Brain microvascular endothelial cell (primary cell): ENCODE measurements around the gene ATG5.

Source experiments
- DNase-seq: peaks from one replicate; pipeline ENCODE4 v3.0.0-alpha.2; 2020
- H3K27ac ChIP-seq: fragments of 250-450 bp; sonication (Bioruptor Pico); 2 replicates; pipeline ENCODE4 v1.5.1; 2020; ENCODE audit warnings: mild to moderate bottlenecking, moderate library complexity
- H3K27me3 ChIP-seq: fragments of 250-450 bp; sonication (Bioruptor Pico); replicated peaks from 2 replicates; pipeline ENCODE4 v1.5.1; 2020; ENCODE audit warnings: mild to moderate bottlenecking
- H3K36me3 ChIP-seq: fragments of 250-450 bp; sonication (Bioruptor Pico); replicated peaks from 2 replicates; pipeline ENCODE4 v1.5.1; 2020; ENCODE audit warnings: mild to moderate bottlenecking
- H3K4me3 ChIP-seq: 2 replicates; pipeline ENCODE4 v1.5.1; 2011; ENCODE audit warnings: low read depth, mild to moderate bottlenecking, control low read depth, low read length, moderate library complexity
- CTCF ChIP-seq: IDR thresholded peaks from 2 replicates; pipeline ENCODE4 v1.5.1; 2011; ENCODE audit warnings: low read depth, mild to moderate bottlenecking, moderate library complexity, low read length, control low read depth, inconsistent platforms; ENCODE audit errors: missing control alignments
- in situ Hi-C: cut with HindIII; loops from 2 replicates; pipeline ENCODE4 v1.10.0; 2017; ENCODE audit warnings: low sequenced_read_pairs, low pct_ligation_motif_present

The ATG5 gene

GRCh38 chr6:106173124-106173879, 152.3 kb downstream of the ATG5 start:
- no peak for DNase-seq
- Histone ChIP-seq H3K27me3 (no peaks in the 10 kb centered on the region), H3K36me3 (no peaks in the 10 kb centered on the region), H3K4me3 (no peak overlapping the region), H3K27ac (no peak overlapping the region)
- TF ChIP-seq CTCF, result no peak
- in situ Hi-C loops, result no loop called here

GRCh38 chr6:106170030-106170791, 155.3 kb downstream of the ATG5 start:
- in situ Hi-C loops, result no loop called here
- no peaks in the 10 kb centered on the region for H3K27me3 ChIP-seq
- DNase-seq, result no peak
- H3K4me3 ChIP-seq, result no peak overlapping the region
- H3K27ac ChIP-seq, result no peak overlapping the region
- no peak for TF ChIP-seq CTCF
- no peaks in the 10 kb centered on the region for H3K36me3 ChIP-seq

- no peaks in the 10 kb centered on the region for H3K36me3 ChIP-seq
- H3K4me3 ChIP-seq, result no peak overlapping the region
- H3K27me3 ChIP-seq, result no peaks in the 10 kb centered on the region
- DNase-seq, result no peak
- H3K27ac ChIP-seq, result no peak overlapping the region
- no peak for TF ChIP-seq CTCF
- in situ Hi-C loops, result no loop called here
These were observed 156.0 kb downstream of the ATG5 start for GRCh38 chr6:106169517-106169916.

- no peak overlapping the region for H3K27ac ChIP-seq
- H3K4me3 ChIP-seq, result no peak overlapping the region
- no peak for DNase-seq
- no peaks in the 10 kb centered on the region for H3K36me3 ChIP-seq
- in situ Hi-C loops, result no loop called here
- no peak for TF ChIP-seq CTCF
- no peaks in the 10 kb centered on the region for H3K27me3 ChIP-seq
These were observed 157.3 kb downstream of the ATG5 start for GRCh38 chr6:106168097-106168888.

- H3K27ac ChIP-seq, result no peak overlapping the region
- no peak for TF ChIP-seq CTCF
- DNase-seq, result no peak
These were observed 158.3 kb downstream of the ATG5 start for GRCh38 chr6:106167096-106167814.

More at GRCh38 chr6:106167096-106167814, 158.3 kb downstream of the ATG5 start:
- Histone ChIP-seq H3K4me3 (no peak overlapping the region), H3K36me3 (no peaks in the 10 kb centered on the region), H3K27me3 (no peaks in the 10 kb centered on the region)
- in situ Hi-C loops, result no loop called here
